Immature natural killer cell (primary cell): ENCODE measurements around the gene APCDD1L. TPM values are rescaled to one million over a fixed set of nuclear protein-coding genes. Genes with fewer than 3 reads are reported as not detected.

Experiments used
- DNase-seq, 3 donors: peaks; one replicate each; pipeline ENCODE4 v3.0.0; 2022; ENCODE audit warnings: mixed read lengths in 1 of 3
- H3K27ac Mint-ChIP-seq, 6 donors: one replicate each; pipeline ENCODE4 v1.8.0; 2020; ENCODE audit warnings: mixed read lengths in 6 of 6, mild to moderate bottlenecking in 5 of 6, inconsistent platforms in 4 of 6, moderate library complexity in 3 of 6
- H3K27me3 Mint-ChIP-seq, 3 donors: one replicate each; pipeline ENCODE4 v1.8.0; 2020 to 2021; ENCODE audit warnings: low read depth in 3 of 3, mild to moderate bottlenecking in 3 of 3, mixed read lengths in 3 of 3, moderate library complexity in 3 of 3, inconsistent platforms in 1 of 3
- H3K36me3 Mint-ChIP-seq, 3 donors: one replicate each; pipeline ENCODE4 v1.8.0; 2020; ENCODE audit warnings: mixed read lengths in 3 of 3, inconsistent platforms in 2 of 3, mild to moderate bottlenecking in 2 of 3
- H3K4me1 Mint-ChIP-seq, 2 donors: one replicate each; pipeline ENCODE4 v1.8.0; 2020; ENCODE audit warnings: inconsistent platforms in 2 of 2, mild to moderate bottlenecking in 2 of 2, mixed read lengths in 2 of 2, moderate library complexity in 1 of 2
- H3K4me3 Mint-ChIP-seq, 5 donors: one replicate each; pipeline ENCODE4 v1.8.0; 2020; ENCODE audit warnings: mild to moderate bottlenecking in 5 of 5, mixed read lengths in 5 of 5, inconsistent platforms in 3 of 5, moderate library complexity in 3 of 5
- H3K9me3 Mint-ChIP-seq, 6 donors: one replicate each; pipeline ENCODE4 v1.8.0; 2020; ENCODE audit warnings: mild to moderate bottlenecking in 6 of 6, mixed read lengths in 6 of 6, inconsistent platforms in 4 of 6, moderate library complexity in 3 of 6
- polyA plus RNA-seq, 3 donors: library from polyadenylated mRNA; unstranded; fragments of 300-500 nt; fragmentation: Illumina TruSeq; gene quantifications; one replicate each; pipeline ENCODE4 v1.2.3, GENCODE V29; 2021

Gene APCDD1L
- not detected for polyA plus RNA-seq

GRCh38 chr20:58515233-58516212 lies at the start of gene APCDD1L:
Gene APCDD1L, minus strand, starts transcription at chr20:58515399. Its CDS starts 692 bp downstream, at chr20:58514707.
- DNase-seq: no peak
- Mint-ChIP-seq H3K27me3 (peaks cover 4 to 9% (median 5%) of the 10 kb centered on the region in 3 donors), H3K4me3 (no peak within 1 kb of the TSS), H3K27ac (no peak within 1 kb of the TSS), H3K4me1 (no peaks in the 10 kb centered on the region), H3K36me3 (no peaks in the 10 kb centered on the region), H3K9me3 (no peaks in the 10 kb centered on the region)

- Mint-ChIP-seq H3K27ac (no peak overlapping the region), H3K27me3 (peaks cover 6 to 11% (median 7%) of the 10 kb centered on the region in 3 donors), H3K9me3 (no peaks in the 10 kb centered on the region), H3K36me3 (no peaks in the 10 kb centered on the region), H3K4me3 (no peak overlapping the region), H3K4me1 (no peaks in the 10 kb centered on the region)
- no peak for DNase-seq
Observed at GRCh38 chr20:58559368-58559729, 44.1 kb upstream of the APCDD1L start.

- Mint-ChIP-seq H3K4me1 (no peaks in the 10 kb centered on the region), H3K27ac (no peak overlapping the region), H3K4me3 (no peak overlapping the region), H3K36me3 (no peaks in the 10 kb centered on the region), H3K9me3 (no peaks in the 10 kb centered on the region), H3K27me3 (peaks cover 6 to 11% (median 7%) of the 10 kb centered on the region in 3 donors)
- no peak for DNase-seq
Observed at GRCh38 chr20:58558486-58559367, 43.5 kb upstream of the APCDD1L start.

- peaks cover 6 to 11% (median 7%) of the 10 kb centered on the region in 3 donors for H3K27me3 Mint-ChIP-seq
- no peak overlapping the region for H3K4me3 Mint-ChIP-seq
- no peaks in the 10 kb centered on the region for H3K4me1 Mint-ChIP-seq
- no peak for DNase-seq
- H3K36me3 Mint-ChIP-seq: no peaks in the 10 kb centered on the region
- no peak overlapping the region for H3K27ac Mint-ChIP-seq
- no peaks in the 10 kb centered on the region for H3K9me3 Mint-ChIP-seq
Observed at GRCh38 chr20:58557733-58558342, 42.6 kb upstream of the APCDD1L start.

- DNase-seq: no peak
- Mint-ChIP-seq H3K36me3 (no peaks in the 10 kb centered on the region), H3K27me3 (peaks cover 6 to 13% (median 7%) of the 10 kb centered on the region in 3 donors), H3K4me1 (no peaks in the 10 kb centered on the region), H3K4me3 (no peak overlapping the region), H3K9me3 (no peaks in the 10 kb centered on the region), H3K27ac (no peak overlapping the region)
Observed at GRCh38 chr20:58556961-58557360, 41.8 kb upstream of the APCDD1L start.

GRCh38 chr20:58555078-58555765 lies 40.0 kb upstream of the APCDD1L start:
- H3K36me3 Mint-ChIP-seq: no peaks in the 10 kb centered on the region
- no peak overlapping the region for H3K4me3 Mint-ChIP-seq
- H3K27me3 Mint-ChIP-seq: peaks cover 1 to 16% (median 7%) of the 10 kb centered on the region in 3 donors
- H3K9me3 Mint-ChIP-seq: no peaks in the 10 kb centered on the region
- H3K4me1 Mint-ChIP-seq: no peaks in the 10 kb centered on the region
- no peak overlapping the region for H3K27ac Mint-ChIP-seq
- DNase-seq: no peak

- Mint-ChIP-seq H3K4me1 (no peaks in the 10 kb centered on the region), H3K4me3 (no peak overlapping the region), H3K27me3 (peaks cover 1 to 16% (median 7%) of the 10 kb centered on the region in 3 donors), H3K9me3 (no peaks in the 10 kb centered on the region), H3K27ac (no peak overlapping the region), H3K36me3 (no peaks in the 10 kb centered on the region)
- DNase-seq: no peak
Observed at GRCh38 chr20:58554541-58554940, 39.3 kb upstream of the APCDD1L start.

- H3K4me3 Mint-ChIP-seq: no peak overlapping the region
- H3K27ac Mint-ChIP-seq: no peak overlapping the region
- no peak for DNase-seq
- no peaks in the 10 kb centered on the region for H3K4me1 Mint-ChIP-seq
- H3K36me3 Mint-ChIP-seq: no peaks in the 10 kb centered on the region
- peaks cover 1 to 16% (median 7%) of the 10 kb centered on the region in 3 donors for H3K27me3 Mint-ChIP-seq
- no peaks in the 10 kb centered on the region for H3K9me3 Mint-ChIP-seq
Observed at GRCh38 chr20:58553841-58554240, 38.6 kb upstream of the APCDD1L start.

GRCh38 chr20:58553166-58553696 lies 38.0 kb upstream of the APCDD1L start:
- DNase-seq: no peak
- Mint-ChIP-seq H3K36me3 (no peaks in the 10 kb centered on the region), H3K4me3 (no peak overlapping the region), H3K27ac (no peak overlapping the region), H3K9me3 (no peaks in the 10 kb centered on the region), H3K4me1 (no peaks in the 10 kb centered on the region), H3K27me3 (peaks cover 1 to 16% (median 7%) of the 10 kb centered on the region in 3 donors)

- Mint-ChIP-seq H3K9me3 (no peaks in the 10 kb centered on the region), H3K27me3 (peaks cover 1 to 16% (median 7%) of the 10 kb centered on the region in 3 donors), H3K4me1 (no peaks in the 10 kb centered on the region), H3K36me3 (no peaks in the 10 kb centered on the region), H3K4me3 (no peak overlapping the region), H3K27ac (no peak overlapping the region)
- no peak for DNase-seq
Observed at GRCh38 chr20:58552366-58552934, 37.3 kb upstream of the APCDD1L start.

GRCh38 chr20:58551631-58552030 lies 36.4 kb upstream of the APCDD1L start:
- peaks cover 0 to 15% (median 7%) of the 10 kb centered on the region in 3 donors for H3K27me3 Mint-ChIP-seq

GRCh38 chr20:58550275-58551059 lies 35.3 kb upstream of the APCDD1L start:
- no peaks in the 10 kb centered on the region for H3K4me1 Mint-ChIP-seq
- H3K4me3 Mint-ChIP-seq: no peak overlapping the region
- H3K27ac Mint-ChIP-seq: no peak overlapping the region
- no peaks in the 10 kb centered on the region for H3K9me3 Mint-ChIP-seq
- no peak for DNase-seq
- peaks cover 0 to 11% (median 0%) of the 10 kb centered on the region in 3 donors for H3K27me3 Mint-ChIP-seq
- H3K36me3 Mint-ChIP-seq: no peaks in the 10 kb centered on the region

More at GRCh38 chr20:58551631-58552030, 36.4 kb upstream of the APCDD1L start:
- Mint-ChIP-seq H3K4me3 (no peak overlapping the region), H3K27ac (no peak overlapping the region), H3K4me1 (no peaks in the 10 kb centered on the region), H3K36me3 (no peaks in the 10 kb centered on the region), H3K9me3 (no peaks in the 10 kb centered on the region)
- DNase-seq: no peak
